HepG2 (cell line): ENCODE measurements around the gene SFXN5.

Source experiments
- CEBPZ ChIP-seq: IDR thresholded peaks from 2 replicates; pipeline ENCODE4 v1.6.1; 2012; ENCODE audit warnings: low read length, improper control_type of control experiment
- KMT2A ChIP-seq: sonication (generic); formaldehyde crosslinking; IDR thresholded peaks from 2 replicates; pipeline ENCODE4 v1.4.0; 2020; ENCODE audit warnings: missing genetic modification reagents

GRCh38 chr2:72998724-72999123 lies 72.8 kb downstream of the SFXN5 start:
- TF ChIP-seq CEBPZ (no peak), KMT2A (no peak)
